ENCODE measurements around the gene SMCO4.
"Not testable (repeated sequence)": the region's sequence is repeated elsewhere in the genome, so short reads cannot be mapped to it uniquely, and the experiment has no call there.

SMCO4 gene

GRCh38 chr11:93464927-93465540, 78.2 kb downstream of the SMCO4 start:
- DNase-seq = no peak

GRCh38 chr11:93463666-93464065, 79.5 kb downstream of the SMCO4 start:
- not testable (repeated sequence) for DNase-seq

GRCh38 chr11:93458286-93458685, 84.9 kb downstream of the SMCO4 start:
- DNase-seq = no peak

GRCh38 chr11:93444617-93445073, 98.5 kb downstream of the SMCO4 start:
- DNase-seq = no peak

GRCh38 chr11:93443232-93443631, 100.0 kb downstream of the SMCO4 start:
- DNase-seq = not testable (repeated sequence)

GRCh38 chr11:93432247-93432646, 110.9 kb downstream of the SMCO4 start:
- no peak for DNase-seq

Measured in NCI-H2029 treated with DMSO at 0.1 percent for 48 hours (cell line).